SK-N-SH treated with all-trans-retinoic acid at 6 μM for 48 hours (cell line): Measurements from ENCODE around the gene IL1R2.

ENCODE experiments used
- ATAC-seq: fragments of 200-7000 bp; cut with Tn5 transposase; 3 replicates; pipeline ENCODE4 v1.9.1; 2020; ENCODE audit warnings: mild to moderate bottlenecking, moderate library complexity
- ARNTL ChIP-seq: fragments of 450-650 bp; formaldehyde crosslinking; IDR thresholded peaks from 2 replicates; pipeline ENCODE4 v1.5.0; 2020; ENCODE audit warnings: low read depth, mild to moderate bottlenecking, moderate library complexity, borderline replicate concordance
- BACH2 ChIP-seq: fragments of 250-450 bp; sonication (Bioruptor Pico); IDR thresholded peaks from 2 replicates; pipeline ENCODE4 v1.9.0; 2021; ENCODE audit warnings: mild to moderate bottlenecking, borderline replicate concordance
- CREB5 ChIP-seq: fragments of 250-450 bp; sonication (Bioruptor Pico); IDR thresholded peaks from 2 replicates; pipeline ENCODE4 v1.5.1; 2020; ENCODE audit warnings: low read depth, mild to moderate bottlenecking, moderate library complexity
- CSDC2 ChIP-seq: fragments of 250-450 bp; sonication (Bioruptor Pico); IDR thresholded peaks from 2 replicates; pipeline ENCODE4 v1.5.0; 2020; ENCODE audit warnings: mild to moderate bottlenecking, moderate library complexity
- CSRNP3 ChIP-seq: fragments of 250-450 bp; sonication (Bioruptor Pico); IDR thresholded peaks from 2 replicates; pipeline ENCODE4 v1.5.1; 2021; ENCODE audit warnings: mild to moderate bottlenecking, moderate library complexity
- ESRRG ChIP-seq: fragments of 250-450 bp; sonication (Bioruptor Pico); IDR thresholded peaks from 2 replicates; pipeline ENCODE4 v1.6.1; 2021; ENCODE audit warnings: mild to moderate bottlenecking
- GLIS3 ChIP-seq: fragments of 250-450 bp; sonication (Bioruptor Pico); IDR thresholded peaks from 2 replicates; pipeline ENCODE4 v1.5.0; 2020; ENCODE audit warnings: mild to moderate bottlenecking, moderate library complexity
- ISL1 ChIP-seq: fragments of 250-450 bp; sonication (Bioruptor Pico); IDR thresholded peaks from 2 replicates; pipeline ENCODE4 v2.1.2; 2022; ENCODE audit warnings: mild to moderate bottlenecking, moderate library complexity
- OSR1 ChIP-seq: fragments of 250-450 bp; sonication (Bioruptor Pico); IDR thresholded peaks from 2 replicates; pipeline ENCODE4 v1.8.0; 2022; ENCODE audit warnings: moderate library complexity, mild to moderate bottlenecking, inconsistent platforms
- PATZ1 ChIP-seq: fragments of 250-450 bp; sonication (Bioruptor Pico); IDR thresholded peaks from 2 replicates; pipeline ENCODE4 v1.8.0; 2020; ENCODE audit warnings: mild to moderate bottlenecking, moderate library complexity, borderline replicate concordance
- POU6F1 ChIP-seq: fragments of 250-450 bp; sonication (Bioruptor Pico); IDR thresholded peaks from 2 replicates; pipeline ENCODE4 v1.8.0; 2021; ENCODE audit warnings: low read depth, mild to moderate bottlenecking, moderate library complexity, borderline replicate concordance
- PPARA ChIP-seq: fragments of 250-450 bp; sonication (Bioruptor Pico); IDR thresholded peaks from 2 replicates; pipeline ENCODE4 v1.5.0; 2020; ENCODE audit warnings: mild to moderate bottlenecking, borderline replicate concordance
- RARB ChIP-seq: fragments of 250-450 bp; sonication (Bioruptor Pico); IDR thresholded peaks from 2 replicates; pipeline ENCODE4 v1.8.0; 2021; ENCODE audit warnings: mild to moderate bottlenecking, moderate library complexity
- SNAI2 ChIP-seq: fragments of 250-450 bp; sonication (Bioruptor Pico); IDR thresholded peaks from 2 replicates; pipeline ENCODE4 v1.5.0; 2020; ENCODE audit warnings: mild to moderate bottlenecking, moderate library complexity
- TCF4 ChIP-seq: fragments of 250-450 bp; sonication (Bioruptor Pico); IDR thresholded peaks from 2 replicates; pipeline ENCODE4 v1.8.0; 2021; ENCODE audit warnings: mild to moderate bottlenecking, moderate library complexity, borderline replicate concordance
- TOX ChIP-seq: fragments of 250-450 bp; sonication (Bioruptor Pico); IDR thresholded peaks from 2 replicates; pipeline ENCODE4 v1.8.0; 2021; ENCODE audit warnings: mild to moderate bottlenecking, moderate library complexity, borderline replicate concordance
- TSHZ2 ChIP-seq: fragments of 250-450 bp; sonication (Bioruptor Pico); IDR thresholded peaks from 2 replicates; pipeline ENCODE4 v1.5.0; 2020; ENCODE audit warnings: mild to moderate bottlenecking, moderate library complexity
- ZC3H10 ChIP-seq: fragments of 250-450 bp; sonication (Bioruptor Pico); IDR thresholded peaks from 2 replicates; pipeline ENCODE4 v1.5.1; 2021; ENCODE audit warnings: mild to moderate bottlenecking, moderate library complexity
- ZFP3 ChIP-seq: fragments of 250-450 bp; sonication (Bioruptor Pico); IDR thresholded peaks from 2 replicates; pipeline ENCODE4 v1.5.0; 2020; ENCODE audit warnings: mild to moderate bottlenecking, moderate library complexity
- ZFP30 ChIP-seq: fragments of 450-650 bp; formaldehyde crosslinking; IDR thresholded peaks from 2 replicates; pipeline ENCODE4 v1.5.0; 2022; ENCODE audit warnings: mild to moderate bottlenecking, moderate library complexity
- ZNF565 ChIP-seq: fragments of 450-650 bp; formaldehyde crosslinking; conservative IDR thresholded peaks from 2 replicates; pipeline ENCODE4 v1.5.0; 2020; ENCODE audit warnings: low read depth, mild to moderate bottlenecking, moderate library complexity
- ZNF70 ChIP-seq: fragments of 450-650 bp; formaldehyde crosslinking; IDR thresholded peaks from 2 replicates; pipeline ENCODE4 v1.5.0; 2020; ENCODE audit warnings: mild to moderate bottlenecking, moderate library complexity
- ZNF8 ChIP-seq: fragments of 450-650 bp; formaldehyde crosslinking; IDR thresholded peaks from 2 replicates; pipeline ENCODE4 v1.5.0; 2020; ENCODE audit warnings: mild to moderate bottlenecking, moderate library complexity

Gene IL1R2

GRCh38 chr2:102057502-102058292 lies 65.9 kb downstream of the IL1R2 start:
- ATAC-seq, result no peak

GRCh38 chr2:102058293-102058833 lies 66.6 kb downstream of the IL1R2 start:
- no peak for ATAC-seq
- TF ChIP-seq CSRNP3 (CRISPR knock-in tag) (no peak), SNAI2 (CRISPR knock-in tag) (no peak), PATZ1 (CRISPR knock-in tag) (no peak), CSDC2 (CRISPR knock-in tag) (no peak), TOX (no peak), PPARA (CRISPR knock-in tag) (no peak), ZFP3 (no peak), ZNF565 (CRISPR knock-in tag) (no peak), GLIS3 (CRISPR knock-in tag) (no peak), BACH2 (CRISPR knock-in tag) (no peak), ZNF8 (CRISPR knock-in tag) (no peak), TCF4 (no peak), ISL1 (CRISPR knock-in tag) (no peak), RARB (CRISPR knock-in tag) (no peak), TSHZ2 (CRISPR knock-in tag) (no peak), ZFP30 (CRISPR knock-in tag) (no peak)

More at GRCh38 chr2:102057502-102058292, 65.9 kb downstream of the IL1R2 start:
- TF ChIP-seq GLIS3 (CRISPR knock-in tag) (no peak), SNAI2 (CRISPR knock-in tag) (no peak), TCF4 (no peak), RARB (CRISPR knock-in tag) (no peak), ESRRG (no peak), ZFP3 (no peak), ZFP30 (CRISPR knock-in tag) (no peak), OSR1 (CRISPR knock-in tag) (no peak), ZNF565 (CRISPR knock-in tag) (no peak), POU6F1 (CRISPR knock-in tag) (no peak), ARNTL (CRISPR knock-in tag) (no peak), ZNF8 (CRISPR knock-in tag) (no peak)

GRCh38 chr2:102059151-102059550 lies 67.4 kb downstream of the IL1R2 start:
- ATAC-seq, result no peak
- TF ChIP-seq OSR1 (CRISPR knock-in tag) (no peak), ESRRG (no peak), ZNF565 (CRISPR knock-in tag) (no peak), POU6F1 (CRISPR knock-in tag) (no peak), ZNF8 (CRISPR knock-in tag) (no peak), GLIS3 (CRISPR knock-in tag) (no peak), PPARA (CRISPR knock-in tag) (no peak), ZFP30 (CRISPR knock-in tag) (no peak), ZC3H10 (CRISPR knock-in tag) (no peak), BACH2 (CRISPR knock-in tag) (no peak), TOX (no peak), ZNF70 (CRISPR knock-in tag) (no peak), CREB5 (no peak), ARNTL (CRISPR knock-in tag) (no peak), TCF4 (no peak), SNAI2 (CRISPR knock-in tag) (no peak), CSDC2 (CRISPR knock-in tag) (no peak)
